Stimulated activated CD8-positive, alpha-beta memory T cell treated with anti-CD3 and anti-CD28 coated beads, Interleukin-12 subunit alpha, Interleukin-12 subunit beta, amount 100 ng/mL, for 1 hour (primary cell): ENCODE data around the gene ZNHIT2.

Experiments used
- DNase-seq: peaks from one replicate; pipeline ENCODE4 v3.0.0-alpha.2; 2020; ENCODE audit warnings: low read depth

Gene ZNHIT2

GRCh38 chr11:65134240-65134951 is 16.9 kb upstream of the ZNHIT2 start, which contains the start of gene SYVN1:
TSS of gene SYVN1 (minus strand) at chr11:65134519. CDS start at chr11:65133601, 918 bp downstream.
- DNase-seq: peak; percentile 88

GRCh38 chr11:65133724-65134123 is 16.2 kb upstream of the ZNHIT2 start:
- DNase-seq: no peak

- DNase-seq: no peak
These were observed 15.6 kb upstream of the ZNHIT2 start for GRCh38 chr11:65132988-65133700.

- no peak for DNase-seq
These were observed 14.9 kb upstream of the ZNHIT2 start for GRCh38 chr11:65132238-65132987.

- DNase-seq: no peak
These were observed 14.4 kb upstream of the ZNHIT2 start for GRCh38 chr11:65131895-65132237.

- no peak for DNase-seq
These were observed 13.9 kb upstream of the ZNHIT2 start for GRCh38 chr11:65131417-65131776.

- DNase-seq: no peak
These were observed 13.3 kb upstream of the ZNHIT2 start for GRCh38 chr11:65130631-65131416.

- no peak for DNase-seq
These were observed 12.3 kb upstream of the ZNHIT2 start for GRCh38 chr11:65129649-65130441.

- no peak for DNase-seq
These were observed 11.0 kb upstream of the ZNHIT2 start for GRCh38 chr11:65128182-65129145.

GRCh38 chr11:65127473-65128181 is 10.1 kb upstream of the ZNHIT2 start:
- no peak for DNase-seq

- DNase-seq: no peak
These were observed 9.2 kb upstream of the ZNHIT2 start for GRCh38 chr11:65126624-65127274.

- DNase-seq: no peak
These were observed 7.9 kb upstream of the ZNHIT2 start for GRCh38 chr11:65125197-65126056.

GRCh38 chr11:65124480-65125196 is 7.1 kb upstream of the ZNHIT2 start:
- no peak for DNase-seq

- DNase-seq: peak; percentile 98
These were observed 4.6 kb upstream of the ZNHIT2 start, which contains the start of the genes FAU and MRPL49 for GRCh38 chr11:65121865-65122696. TSS of gene FAU (minus strand) at chr11:65122134. CDS start at chr11:65121813, 321 bp downstream. TSS of gene MRPL49 (plus strand) at chr11:65122321. CDS start at chr11:65122347, 26 bp downstream.

GRCh38 chr11:65121447-65121864 is 4.0 kb upstream of the ZNHIT2 start:
- no peak for DNase-seq

GRCh38 chr11:65120831-65121230 is 3.3 kb upstream of the ZNHIT2 start:
- no peak for DNase-seq
